DND-41 (cell line): Measurements from ENCODE around the gene MTREX.

ENCODE experiments used
- CTCF ChIP-seq: IDR thresholded peaks from 2 replicates; pipeline ENCODE4 v1.5.1; 2012; ENCODE audit warnings: borderline replicate concordance, low read length, moderate library complexity, mild to moderate bottlenecking; ENCODE audit not compliant: poor library complexity, severe bottlenecking; ENCODE audit errors: extremely low read depth
- EZH2 ChIP-seq: IDR thresholded peaks from 3 replicates; pipeline ENCODE4 v1.6.1; 2012; ENCODE audit warnings: borderline replicate concordance, low read depth, mild to moderate bottlenecking, moderate library complexity, low read length, inconsistent platforms; ENCODE audit not compliant: severe bottlenecking

GRCh38 chr5:55440188-55440646 is 132.4 kb downstream of the MTREX start:
- TF ChIP-seq CTCF (no peak), EZH2 (no peak)
